ENCODE data around the gene BATF3.

- TF ChIP-seq CTCF (IDR thresholded peaks at IDR 0.05; ENCODE audit: insufficient read depth, low read length, poor library complexity, severe bottlenecking) = no peak
- no peak for TF ChIP-seq EZH2phosphoT487 (conservative IDR thresholded peaks at IDR 0.05; ENCODE audit: low read length)
Observed at GRCh38 chr1:212699625-212700222, at the start of gene BATF3.

Data from SU-DHL-6 (cell line).